NCI-H69 (cell line): Measurements from ENCODE around the gene SIL1.
"Not testable (repeated sequence)": the region's sequence is repeated elsewhere in the genome, so short reads cannot be mapped to it uniquely, and the experiment has no call there.

Experiments used
- DNase-seq: peaks from one replicate; lab custom pipeline; 2025; lab: John Stamatoyannopoulos, UW

Gene SIL1

DNA sequence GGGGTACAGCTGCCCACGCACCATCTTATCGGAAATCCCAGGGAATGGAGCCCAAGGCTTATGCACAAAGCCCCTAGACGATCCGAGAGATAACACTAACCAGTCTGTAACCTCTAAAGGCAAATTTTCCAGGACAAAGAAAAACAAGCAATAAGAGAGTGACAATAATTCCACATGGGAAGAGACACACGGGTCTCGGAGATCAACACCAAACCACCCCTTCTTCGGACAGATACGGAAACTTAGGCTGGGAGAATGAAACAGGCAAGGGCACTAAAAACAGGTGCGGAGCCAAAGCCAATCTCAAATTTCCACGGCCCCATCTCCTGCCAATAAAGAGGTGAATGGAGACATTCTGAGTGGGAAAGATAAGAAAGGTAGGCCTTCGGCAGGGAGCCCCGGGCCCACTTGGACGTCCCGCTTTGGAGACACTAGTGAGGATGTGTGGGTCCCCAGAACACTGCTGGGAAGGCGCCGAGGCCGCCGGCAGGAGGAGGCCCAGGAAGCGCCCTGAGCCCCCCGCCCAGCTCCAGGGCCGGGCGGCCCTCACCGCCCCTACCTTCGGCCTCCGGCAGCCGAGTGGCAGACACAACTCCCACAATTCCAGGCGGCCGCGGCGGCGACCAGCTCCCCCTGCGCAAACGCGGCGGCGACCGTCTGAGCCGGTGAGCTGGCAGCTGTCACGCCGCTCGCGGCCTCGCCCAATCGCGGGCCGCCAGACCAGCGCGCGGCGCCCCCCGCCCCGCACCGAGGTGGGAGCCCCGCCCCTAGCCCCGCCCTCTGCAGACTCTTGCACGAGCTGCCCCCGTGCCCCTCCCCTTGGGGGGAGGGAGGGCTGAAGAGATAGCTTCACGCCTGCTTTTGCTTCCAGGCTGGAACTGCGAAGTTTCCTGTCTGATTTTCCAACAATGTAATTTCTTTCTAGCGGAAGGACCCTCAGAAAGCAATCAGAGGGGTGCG lies at the start of gene SIL1:
SIL1 (minus strand) TSS at position 659 of the 960 bp plus-strand sequence. CDS start 70,525 bp downstream, outside the sequence.
- peak; percentile 99 for DNase-seq

DNA sequence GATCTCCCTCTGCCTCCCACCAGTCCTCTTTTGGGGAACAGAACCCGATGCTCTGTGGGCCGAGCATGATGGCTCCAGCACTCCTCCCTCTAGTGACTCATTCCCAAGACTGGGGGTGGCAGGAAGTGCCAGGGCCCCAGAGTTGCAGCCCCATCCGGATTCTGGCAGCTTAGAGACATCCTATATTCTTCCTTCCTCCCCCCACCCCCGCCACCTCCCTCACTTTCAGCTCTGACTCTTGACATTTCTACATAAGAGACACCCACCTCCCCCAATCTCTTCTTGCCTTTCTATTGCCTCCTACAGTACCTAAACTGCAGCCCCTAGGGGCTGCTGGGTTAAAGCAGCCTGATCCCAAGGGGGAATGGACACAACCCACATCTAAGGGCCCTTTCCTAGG lies 48.2 kb upstream of the SIL1 start:
- peak; percentile 33 for DNase-seq

GRCh38 chr5:139245637-139246339 lies 47.6 kb upstream of the SIL1 start:
- no peak for DNase-seq

DNA sequence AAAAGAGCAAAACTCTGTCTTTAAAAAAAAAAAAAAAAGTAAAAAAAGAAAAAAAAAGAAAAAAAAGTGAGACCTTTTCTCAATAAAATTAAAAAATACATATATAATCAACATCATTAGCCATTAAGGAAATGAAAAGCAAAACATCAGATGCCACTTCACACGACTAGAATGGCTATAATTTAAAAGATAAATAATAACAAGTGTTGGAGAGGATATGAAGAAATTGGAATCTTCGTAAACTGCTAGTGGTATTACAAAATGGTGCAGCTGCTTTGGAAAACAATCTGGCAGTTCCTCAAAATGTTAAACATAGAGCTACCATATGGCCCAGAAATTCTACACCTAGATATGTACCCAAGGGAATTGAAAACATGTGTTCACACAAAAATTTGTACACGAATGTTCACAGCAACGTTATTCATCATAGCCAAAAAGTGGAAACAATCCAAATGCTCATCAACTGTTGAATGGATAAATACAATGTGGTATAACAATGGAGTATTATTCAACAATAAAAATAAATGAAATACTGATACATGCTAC lies 45.3 kb upstream of the SIL1 start:
- DNase-seq = peak; percentile 94

DNA sequence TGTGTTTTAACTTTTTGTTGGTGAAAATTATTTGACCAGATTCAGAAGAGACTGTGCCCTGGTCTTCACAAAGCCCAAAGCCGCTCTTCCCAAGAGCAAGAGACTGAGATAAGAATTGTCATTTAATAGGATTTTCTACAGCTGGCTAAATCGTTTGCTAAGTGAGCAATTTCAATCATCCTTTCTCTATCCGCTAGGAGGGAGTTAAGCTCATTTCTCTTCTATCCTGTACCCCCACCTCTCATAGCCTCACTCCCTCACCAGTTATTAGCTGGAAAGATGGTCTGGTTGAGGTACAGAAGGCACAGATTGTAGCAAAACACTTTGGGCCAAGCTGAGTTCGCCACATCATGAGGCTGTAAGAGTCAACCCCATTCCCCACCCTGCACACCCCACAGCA lies 43.0 kb upstream of the SIL1 start:
- DNase-seq = no peak

DNA sequence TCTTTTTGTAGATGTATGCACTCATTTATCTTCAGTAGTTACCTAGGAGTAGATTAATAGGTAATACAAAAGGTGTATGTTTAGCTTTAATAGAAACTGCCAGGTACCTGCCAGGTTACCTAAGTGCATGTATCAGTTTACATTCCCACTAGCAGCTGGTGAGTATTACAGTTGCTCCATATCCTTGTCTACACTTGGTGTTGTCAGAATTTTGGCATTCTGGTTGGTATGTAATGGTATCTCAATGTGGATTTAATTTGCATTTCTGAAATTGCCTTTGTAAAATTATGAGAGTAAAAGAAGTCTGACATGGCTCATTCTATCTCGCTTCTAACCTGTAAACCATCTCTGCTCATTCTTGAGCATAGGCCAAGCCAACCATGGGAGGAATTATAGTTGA lies 38.3 kb upstream of the SIL1 start:
- peak; percentile 22 for DNase-seq

- peak; percentile 44 for DNase-seq
These were observed 34.1 kb upstream of the SIL1 start for GRCh38 chr5:139232147-139232724.

- DNase-seq = no peak
These were observed 30.1 kb upstream of the SIL1 start for GRCh38 chr5:139228201-139228803.

- no peak for DNase-seq
These were observed 28.0 kb upstream of the SIL1 start for GRCh38 chr5:139226131-139226530.

DNA sequence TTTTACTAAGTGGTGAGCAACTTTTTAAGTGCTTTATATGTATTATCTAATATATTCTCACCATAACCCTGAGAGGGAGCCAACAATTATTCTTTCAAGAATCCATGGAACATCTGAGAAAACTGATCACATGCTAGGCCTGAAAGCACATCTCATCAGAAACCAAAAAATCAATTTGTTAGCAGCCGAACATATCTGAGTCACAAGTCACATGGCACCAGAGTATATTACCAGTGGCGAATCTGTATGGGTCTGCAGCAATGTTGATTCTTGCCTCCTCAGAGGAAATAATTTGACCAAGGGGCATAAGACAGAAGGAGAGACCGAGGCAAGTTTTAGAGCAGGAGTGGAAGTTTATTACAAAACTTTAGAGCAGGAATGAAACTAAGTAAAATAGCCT lies 25.3 kb upstream of the SIL1 start:
- DNase-seq = no peak

DNA sequence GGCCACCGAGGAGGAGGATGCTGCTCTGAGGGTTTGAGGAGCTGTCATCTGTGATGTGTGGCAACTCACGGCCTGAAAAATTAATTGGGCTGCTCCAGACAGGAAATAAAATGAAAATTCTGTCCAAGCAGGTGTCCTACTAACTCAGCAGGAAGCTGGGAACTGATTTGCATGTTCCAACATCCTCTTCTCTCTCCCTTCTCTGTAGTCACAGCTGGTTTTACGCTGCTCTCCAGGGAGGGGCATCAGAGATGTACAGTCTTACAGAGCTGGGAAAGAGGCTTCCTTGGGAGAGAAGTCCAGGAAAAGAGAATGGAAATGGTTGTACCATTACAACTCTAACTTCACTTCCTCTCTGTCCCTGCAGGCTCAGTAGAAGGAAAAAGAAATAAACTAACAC lies 24.2 kb upstream of the SIL1 start:
- DNase-seq = peak; percentile 82

- not testable (repeated sequence) for DNase-seq
These were observed 19.9 kb upstream of the SIL1 start for GRCh38 chr5:139218038-139218437.

DNA sequence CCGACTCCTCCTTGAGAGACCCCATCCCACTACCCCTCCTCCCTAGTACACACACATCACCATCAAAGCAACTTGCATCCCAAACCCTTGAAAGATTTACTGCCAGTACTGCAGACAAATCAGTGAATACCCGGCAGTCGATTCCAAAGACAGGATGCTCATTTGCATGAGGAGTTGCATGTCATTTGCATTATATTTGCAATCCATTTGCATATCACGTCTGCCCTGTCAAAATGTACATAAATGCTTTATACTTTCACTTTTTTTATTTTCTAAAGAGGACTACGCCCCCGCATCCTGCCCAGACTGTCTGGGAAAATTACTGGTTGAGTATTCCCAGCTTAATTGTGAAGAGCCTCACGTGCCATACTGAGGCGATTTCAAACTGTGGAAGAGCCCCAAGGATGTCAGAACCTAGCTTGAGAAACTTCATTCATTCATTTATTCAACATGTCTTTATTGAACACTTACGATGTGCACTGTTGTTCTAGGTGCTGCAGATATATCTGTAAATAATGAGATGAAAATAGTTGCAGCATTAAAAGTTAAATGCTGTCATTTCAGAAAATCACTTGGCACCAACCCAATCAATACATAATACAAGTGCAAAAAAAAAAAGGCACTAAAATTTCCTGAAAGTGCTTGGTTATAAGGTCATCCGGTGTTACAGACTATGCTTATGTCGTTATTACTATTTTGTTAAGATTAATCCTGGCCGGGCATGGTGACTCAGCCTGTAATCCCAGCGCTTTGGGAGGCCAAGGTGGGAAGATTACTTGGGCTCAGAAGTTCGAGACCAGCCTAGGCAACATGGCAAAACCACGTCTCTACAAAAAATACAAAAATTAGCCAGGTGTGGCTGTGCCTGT lies 17.2 kb upstream of the SIL1 start:
- peak; percentile 64 for DNase-seq

DNA sequence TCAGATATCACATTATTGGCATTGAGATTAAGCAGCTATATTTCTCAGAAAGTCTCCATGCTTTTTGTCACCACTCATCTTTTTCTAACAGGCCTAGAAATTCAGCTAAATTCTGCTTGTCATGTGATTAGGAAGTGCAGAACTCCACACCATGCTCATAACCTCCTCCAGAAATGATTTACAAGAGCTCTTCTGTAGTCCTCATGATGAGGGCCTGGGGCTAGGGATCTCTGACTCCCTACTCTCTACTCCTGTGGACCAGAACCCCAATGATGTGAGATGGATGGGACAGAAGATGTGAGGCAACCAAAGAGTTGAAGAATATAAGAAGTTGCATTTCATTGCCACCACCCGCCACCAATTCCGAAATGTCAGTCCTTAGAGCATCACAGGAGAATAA lies 16.5 kb upstream of the SIL1 start:
- no peak for DNase-seq

DNA sequence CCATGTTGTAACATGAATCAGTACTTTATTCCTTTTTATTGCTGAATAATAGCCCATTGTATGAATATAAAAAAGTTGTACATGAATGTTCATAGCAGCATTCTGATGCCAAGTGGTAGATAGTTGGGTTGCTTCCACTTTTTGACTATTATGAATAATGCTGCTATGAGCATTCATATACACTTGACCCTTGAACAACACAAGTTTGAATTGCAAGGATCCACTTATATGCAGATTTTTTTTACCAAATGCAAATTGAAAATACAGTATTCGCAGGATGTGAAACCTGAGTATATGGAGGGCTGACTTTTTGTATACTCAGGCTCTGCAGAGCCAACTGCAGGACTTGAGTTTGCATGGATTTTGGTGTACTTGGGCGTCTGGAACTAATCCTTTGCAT lies 14.7 kb upstream of the SIL1 start:
- DNase-seq = no peak

DNA sequence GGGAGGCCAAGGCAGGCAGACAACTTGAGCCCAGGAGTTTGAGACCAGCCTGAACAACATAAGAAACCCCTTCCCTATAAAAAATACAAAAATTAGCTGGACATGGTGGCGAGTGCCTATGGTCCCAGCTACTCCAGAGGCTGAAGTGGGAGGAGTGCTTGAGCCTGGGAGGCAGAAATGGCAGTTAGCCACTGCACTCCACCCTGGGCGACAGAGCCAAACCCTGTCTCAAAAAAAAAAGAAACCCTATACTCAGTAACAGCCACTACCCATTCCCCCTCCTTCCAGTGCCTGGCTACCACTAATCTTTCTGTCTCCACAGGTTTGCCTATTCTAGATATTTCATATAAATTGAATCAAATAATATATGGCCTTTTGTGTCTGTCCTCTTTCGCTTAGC lies 14.3 kb upstream of the SIL1 start:
- peak; percentile 18 for DNase-seq

DNA sequence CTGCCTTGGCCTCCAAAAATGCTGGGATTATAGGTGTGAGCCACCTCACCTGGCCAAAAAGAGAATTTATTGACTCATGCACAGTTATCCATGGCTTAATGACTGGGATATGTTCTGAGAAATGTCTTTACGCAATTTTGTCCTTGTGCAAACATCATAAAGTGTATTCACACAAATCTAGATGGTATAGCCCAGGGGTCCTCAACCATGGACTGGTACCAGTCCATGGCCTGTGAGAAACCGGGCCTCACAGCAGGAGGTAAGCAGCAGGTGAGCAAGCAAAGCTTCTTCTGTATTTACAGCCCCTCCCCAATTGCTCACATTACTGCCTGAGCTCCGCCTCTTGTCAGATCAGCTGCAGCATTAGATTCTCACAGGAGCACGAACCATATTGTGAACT lies 12.4 kb upstream of the SIL1 start:
- peak; percentile 85 for DNase-seq

DNA sequence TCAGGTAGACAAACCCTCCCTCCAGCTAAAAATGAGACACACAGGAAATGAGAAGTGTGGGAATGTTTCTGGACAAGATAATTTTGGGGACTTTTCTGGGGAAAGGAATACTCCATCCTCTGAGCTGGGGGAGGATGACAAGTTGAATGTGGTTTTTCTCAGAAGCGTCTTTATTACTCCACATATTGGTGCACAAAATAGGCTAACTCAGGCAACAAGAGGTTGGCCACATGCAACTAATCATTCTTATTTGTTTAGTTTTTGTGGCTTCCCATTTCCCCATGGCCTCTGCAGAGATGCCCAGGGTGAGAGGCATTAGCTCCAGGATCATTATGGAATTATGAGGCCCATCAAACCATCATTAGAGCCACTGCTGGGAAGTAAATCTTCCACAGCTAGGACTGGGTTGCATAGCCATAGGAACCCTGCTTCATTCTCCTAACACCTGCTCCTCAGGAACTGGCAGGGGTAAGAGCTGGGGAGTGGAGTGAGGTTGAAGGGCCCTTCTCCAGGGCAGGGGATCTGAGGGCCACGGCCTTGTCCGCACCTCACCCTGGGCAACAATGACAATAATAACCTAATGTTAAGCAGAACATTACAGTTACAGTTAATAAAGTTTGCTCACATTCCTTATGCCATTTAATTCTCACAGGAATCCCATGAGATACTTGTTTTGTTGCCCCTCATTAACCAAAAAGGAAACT lies 9.3 kb upstream of the SIL1 start:
- peak; percentile 55 for DNase-seq

GRCh38 chr5:139205586-139205985 lies 7.4 kb upstream of the SIL1 start:
- no peak for DNase-seq

DNA sequence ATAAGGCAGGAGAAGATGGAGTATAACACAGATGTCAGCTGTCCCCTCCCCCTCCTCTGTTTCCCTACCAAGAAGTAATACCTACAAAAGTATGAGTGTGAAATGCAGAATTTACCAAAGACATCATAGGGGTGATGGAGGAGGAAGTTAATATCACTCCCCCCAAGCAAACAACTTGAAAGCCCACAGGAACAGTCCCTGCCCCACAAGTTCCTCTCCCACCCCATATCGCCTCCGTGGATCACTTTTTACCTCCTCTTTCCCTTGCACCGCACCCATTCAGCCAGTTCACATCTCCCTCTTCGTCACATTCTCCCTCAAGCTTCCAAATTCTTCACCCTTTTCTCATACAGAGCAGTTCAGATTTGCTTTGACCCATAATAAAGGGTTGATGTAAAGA lies 7.0 kb upstream of the SIL1 start:
- DNase-seq = no peak
